DOHH2 (cell line): ENCODE measurements around the gene BPIFB2.
"Not testable (repeated sequence)": the region's sequence is repeated elsewhere in the genome, so short reads cannot be mapped to it uniquely, and the experiment has no call there.

Experiments
- EZH2phosphoT487 ChIP-seq: fragments of 200-600 bp; sonication (generic); IDR thresholded peaks from 2 replicates; pipeline ENCODE4 v1.6.1; 2017; ENCODE audit warnings: borderline replicate concordance, mild to moderate bottlenecking, antibody characterized with exemption, low read length, moderate library complexity, mixed read lengths
- TF ChIP-seq, protein P1 (sequence below): fragments of 200-600 bp; sonication (generic); IDR thresholded peaks from one replicate; pipeline ENCODE4 v1.5.1; 2014; ENCODE audit warnings: antibody characterized with exemption, mild to moderate bottlenecking, low read depth, low read length; ENCODE audit not compliant: poor library complexity, severe bottlenecking

DNA sequence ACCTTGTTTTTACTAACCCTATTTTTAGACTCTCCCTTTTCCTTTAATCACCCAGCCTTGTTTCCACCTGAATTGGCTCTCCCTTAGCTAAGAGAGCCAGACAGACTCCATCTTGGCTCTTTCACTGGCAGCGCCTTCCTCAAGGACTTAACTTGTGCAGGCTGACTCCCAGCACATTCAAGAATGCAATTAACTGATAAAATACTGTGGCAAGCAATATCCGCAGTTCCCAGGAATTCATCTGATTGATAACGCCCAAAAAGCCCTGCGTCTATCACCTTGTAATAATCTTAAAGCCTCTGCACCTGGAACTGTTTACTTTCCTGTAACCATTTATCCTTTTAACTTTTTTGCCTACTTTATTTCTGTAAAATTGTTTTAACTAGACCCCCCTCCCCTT, 32.4 kb upstream of the BPIFB2 start:
- TF ChIP-seq, protein P1, sequence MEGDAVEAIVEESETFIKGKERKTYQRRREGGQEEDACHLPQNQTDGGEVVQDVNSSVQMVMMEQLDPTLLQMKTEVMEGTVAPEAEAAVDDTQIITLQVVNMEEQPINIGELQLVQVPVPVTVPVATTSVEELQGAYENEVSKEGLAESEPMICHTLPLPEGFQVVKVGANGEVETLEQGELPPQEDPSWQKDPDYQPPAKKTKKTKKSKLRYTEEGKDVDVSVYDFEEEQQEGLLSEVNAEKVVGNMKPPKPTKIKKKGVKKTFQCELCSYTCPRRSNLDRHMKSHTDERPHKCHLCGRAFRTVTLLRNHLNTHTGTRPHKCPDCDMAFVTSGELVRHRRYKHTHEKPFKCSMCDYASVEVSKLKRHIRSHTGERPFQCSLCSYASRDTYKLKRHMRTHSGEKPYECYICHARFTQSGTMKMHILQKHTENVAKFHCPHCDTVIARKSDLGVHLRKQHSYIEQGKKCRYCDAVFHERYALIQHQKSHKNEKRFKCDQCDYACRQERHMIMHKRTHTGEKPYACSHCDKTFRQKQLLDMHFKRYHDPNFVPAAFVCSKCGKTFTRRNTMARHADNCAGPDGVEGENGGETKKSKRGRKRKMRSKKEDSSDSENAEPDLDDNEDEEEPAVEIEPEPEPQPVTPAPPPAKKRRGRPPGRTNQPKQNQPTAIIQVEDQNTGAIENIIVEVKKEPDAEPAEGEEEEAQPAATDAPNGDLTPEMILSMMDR: not testable (repeated sequence)
- TF ChIP-seq EZH2phosphoT487: not testable (repeated sequence)
